ENCODE measurements around the gene SLC39A1.

Gene SLC39A1

DNA sequence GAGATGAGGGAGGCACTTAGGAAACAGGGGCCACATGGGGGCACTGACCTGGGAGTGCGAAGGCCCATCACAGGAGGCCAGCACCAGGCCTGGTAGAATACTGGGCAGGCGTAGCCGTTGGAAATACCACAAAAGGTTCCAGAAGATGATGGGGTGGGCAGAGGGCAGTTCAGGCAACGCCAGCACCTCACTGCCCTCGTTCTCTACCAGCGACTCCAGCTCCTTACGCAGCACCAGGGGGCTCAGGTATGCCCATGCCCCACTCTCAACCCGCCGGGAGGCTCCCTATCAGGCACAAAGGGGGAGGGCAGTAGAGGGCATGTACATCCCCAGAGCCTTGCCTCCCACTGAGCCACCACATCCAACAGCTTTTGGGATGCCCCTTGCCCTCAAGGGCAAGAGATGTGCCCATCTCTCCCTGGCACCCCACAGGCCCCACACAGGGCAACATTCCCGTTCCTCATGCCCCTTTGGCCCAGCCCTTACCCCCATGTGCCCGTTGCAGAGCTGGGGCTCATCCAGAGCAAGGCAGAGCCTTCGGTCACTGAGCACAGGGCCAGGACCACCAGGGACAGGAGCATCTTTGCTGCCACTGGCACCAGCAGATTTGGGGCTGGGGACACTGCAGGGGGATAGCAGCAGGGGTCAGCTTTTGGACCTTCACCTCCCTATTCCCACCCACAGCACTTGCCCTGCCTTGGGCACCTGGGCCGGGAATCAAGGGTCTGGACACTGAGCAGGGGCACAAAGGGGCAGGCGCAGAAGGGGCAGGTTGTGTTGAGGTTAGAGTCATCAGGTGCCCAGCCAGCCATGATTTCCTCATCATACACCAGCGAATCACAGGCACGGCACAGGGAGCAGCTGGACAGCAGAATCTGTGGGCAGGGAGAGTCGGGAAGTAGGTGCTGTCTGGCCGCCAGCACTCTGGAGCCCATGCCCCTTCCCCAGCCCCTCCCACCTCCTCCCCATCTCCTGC lies 30.9 kb downstream of the SLC39A1 start:
- Histone ChIP-seq H3K4me1 (ENCODE audit: low read depth, poor library complexity, severe bottlenecking) (no peaks in the 10 kb centered on the region), H3K4me2 (no peak overlapping the region), H3K4me3 (IDR thresholded peaks at IDR 0.05; ENCODE audit: insufficient read depth, low read depth, low read length) (no peak overlapping the region), H3K27ac (no peak overlapping the region), H3K9ac (no peak overlapping the region), H3K27me3 (ENCODE audit: insufficient read depth, low read depth) (no peaks in the 10 kb centered on the region), H3K36me3 (ENCODE audit: insufficient read depth) (no peaks in the 10 kb centered on the region), H2AFZ (ENCODE audit: low read depth) (no peak overlapping the region), H4K20me1 (ENCODE audit: insufficient read depth) (no peaks in the 10 kb centered on the region), H3K79me2 (ENCODE audit: insufficient read depth, low read depth) (no peaks in the 10 kb centered on the region)
- TF ChIP-seq, protein P1, sequence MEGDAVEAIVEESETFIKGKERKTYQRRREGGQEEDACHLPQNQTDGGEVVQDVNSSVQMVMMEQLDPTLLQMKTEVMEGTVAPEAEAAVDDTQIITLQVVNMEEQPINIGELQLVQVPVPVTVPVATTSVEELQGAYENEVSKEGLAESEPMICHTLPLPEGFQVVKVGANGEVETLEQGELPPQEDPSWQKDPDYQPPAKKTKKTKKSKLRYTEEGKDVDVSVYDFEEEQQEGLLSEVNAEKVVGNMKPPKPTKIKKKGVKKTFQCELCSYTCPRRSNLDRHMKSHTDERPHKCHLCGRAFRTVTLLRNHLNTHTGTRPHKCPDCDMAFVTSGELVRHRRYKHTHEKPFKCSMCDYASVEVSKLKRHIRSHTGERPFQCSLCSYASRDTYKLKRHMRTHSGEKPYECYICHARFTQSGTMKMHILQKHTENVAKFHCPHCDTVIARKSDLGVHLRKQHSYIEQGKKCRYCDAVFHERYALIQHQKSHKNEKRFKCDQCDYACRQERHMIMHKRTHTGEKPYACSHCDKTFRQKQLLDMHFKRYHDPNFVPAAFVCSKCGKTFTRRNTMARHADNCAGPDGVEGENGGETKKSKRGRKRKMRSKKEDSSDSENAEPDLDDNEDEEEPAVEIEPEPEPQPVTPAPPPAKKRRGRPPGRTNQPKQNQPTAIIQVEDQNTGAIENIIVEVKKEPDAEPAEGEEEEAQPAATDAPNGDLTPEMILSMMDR (conservative IDR thresholded peaks at IDR 0.05; ENCODE audit: low read depth, low read length): no peak

DNA sequence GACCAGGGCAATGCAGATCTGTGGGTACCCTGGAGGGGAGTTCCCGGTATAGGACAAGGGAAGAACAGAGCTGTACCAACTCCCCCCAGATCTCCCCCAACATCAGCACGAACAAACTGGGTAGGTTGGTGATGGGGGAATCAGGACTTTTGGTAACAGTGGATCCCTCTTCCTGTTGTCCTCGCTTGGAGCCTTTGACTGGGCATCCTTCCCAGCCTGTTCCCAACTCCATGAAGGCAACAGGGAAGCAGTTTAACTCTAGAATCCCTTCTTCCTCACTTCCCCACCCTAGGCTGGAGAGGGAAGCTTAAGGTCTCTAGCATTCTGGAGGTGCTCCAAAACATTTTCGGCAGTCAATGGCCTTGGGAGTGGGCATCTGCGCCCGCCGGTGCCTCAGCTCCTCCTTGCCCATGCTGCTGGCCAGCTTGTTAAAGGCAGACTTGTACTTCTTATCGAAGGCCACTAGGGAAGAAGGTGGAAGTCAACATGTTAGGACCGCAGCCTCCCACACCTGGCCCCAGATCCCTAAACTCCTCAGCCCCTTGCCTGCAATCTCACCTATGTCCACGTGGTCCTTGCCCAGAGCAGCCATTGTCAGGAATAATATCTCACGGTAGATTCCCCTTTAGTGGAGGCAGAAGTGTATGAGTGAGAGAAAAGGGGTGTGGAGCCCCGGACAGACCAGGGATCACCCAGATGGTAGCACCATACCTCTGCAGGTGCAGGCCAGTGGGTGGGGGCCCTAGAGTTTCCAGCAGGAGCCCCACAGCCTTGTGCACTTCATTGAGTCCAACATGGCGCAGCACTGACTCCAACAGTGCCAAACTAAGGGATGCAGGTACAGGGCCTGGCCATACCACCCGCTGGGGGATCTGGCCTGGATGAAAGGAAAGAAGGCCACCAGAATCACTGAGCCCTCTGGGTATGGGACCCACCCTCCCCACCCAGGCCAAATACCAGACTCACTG lies 33.1 kb downstream of the SLC39A1 start:
- Histone ChIP-seq H4K20me1 (ENCODE audit: insufficient read depth) (no peaks in the 10 kb centered on the region), H3K27ac (no peak overlapping the region), H3K4me3 (IDR thresholded peaks at IDR 0.05; ENCODE audit: insufficient read depth, low read depth, low read length) (no peak overlapping the region), H3K36me3 (ENCODE audit: insufficient read depth) (no peaks in the 10 kb centered on the region), H3K9ac (no peak overlapping the region), H3K27me3 (ENCODE audit: insufficient read depth, low read depth) (no peaks in the 10 kb centered on the region), H2AFZ (ENCODE audit: low read depth) (no peak overlapping the region), H3K79me2 (ENCODE audit: insufficient read depth, low read depth) (no peaks in the 10 kb centered on the region), H3K4me1 (ENCODE audit: low read depth, poor library complexity, severe bottlenecking) (no peaks in the 10 kb centered on the region), H3K4me2 (no peak overlapping the region)
- TF ChIP-seq, protein P1 (conservative IDR thresholded peaks at IDR 0.05; ENCODE audit: low read depth, low read length): peak; percentile 47

DNA sequence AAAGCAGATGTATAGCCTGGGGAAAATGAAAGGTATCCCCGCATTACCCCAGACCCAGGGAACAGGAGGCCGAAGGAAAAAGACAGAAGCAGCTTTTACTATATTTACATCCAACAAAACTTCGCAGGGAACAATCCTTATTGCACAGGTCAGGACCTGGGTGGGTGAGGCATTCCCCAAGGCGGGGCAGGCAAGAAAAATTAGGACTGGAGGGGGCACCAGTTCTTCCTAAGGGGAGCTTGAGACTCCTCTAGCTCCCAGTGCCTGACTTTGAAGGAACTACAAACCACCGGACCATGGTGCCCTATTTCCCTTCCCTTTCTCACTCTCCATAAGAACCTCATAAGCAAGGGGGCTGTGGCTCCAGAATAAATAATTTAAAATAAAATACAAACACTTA lies 33.9 kb downstream of the SLC39A1 start:
- Histone ChIP-seq H3K36me3 (ENCODE audit: insufficient read depth) (no peaks in the 10 kb centered on the region), H3K27me3 (ENCODE audit: insufficient read depth, low read depth) (no peaks in the 10 kb centered on the region), H3K27ac (no peak overlapping the region), H2AFZ (ENCODE audit: low read depth) (no peak overlapping the region), H4K20me1 (ENCODE audit: insufficient read depth) (no peaks in the 10 kb centered on the region), H3K79me2 (ENCODE audit: insufficient read depth, low read depth) (peaks cover 3% of the 10 kb centered on the region), H3K4me1 (ENCODE audit: low read depth, poor library complexity, severe bottlenecking) (peaks cover 2% of the 10 kb centered on the region), H3K4me2 (no peak overlapping the region), H3K9ac (no peak overlapping the region), H3K4me3 (IDR thresholded peaks at IDR 0.05; ENCODE audit: insufficient read depth, low read depth, low read length) (no peak overlapping the region)
- TF ChIP-seq, protein P1 (conservative IDR thresholded peaks at IDR 0.05; ENCODE audit: low read depth, low read length): no peak

DNA sequence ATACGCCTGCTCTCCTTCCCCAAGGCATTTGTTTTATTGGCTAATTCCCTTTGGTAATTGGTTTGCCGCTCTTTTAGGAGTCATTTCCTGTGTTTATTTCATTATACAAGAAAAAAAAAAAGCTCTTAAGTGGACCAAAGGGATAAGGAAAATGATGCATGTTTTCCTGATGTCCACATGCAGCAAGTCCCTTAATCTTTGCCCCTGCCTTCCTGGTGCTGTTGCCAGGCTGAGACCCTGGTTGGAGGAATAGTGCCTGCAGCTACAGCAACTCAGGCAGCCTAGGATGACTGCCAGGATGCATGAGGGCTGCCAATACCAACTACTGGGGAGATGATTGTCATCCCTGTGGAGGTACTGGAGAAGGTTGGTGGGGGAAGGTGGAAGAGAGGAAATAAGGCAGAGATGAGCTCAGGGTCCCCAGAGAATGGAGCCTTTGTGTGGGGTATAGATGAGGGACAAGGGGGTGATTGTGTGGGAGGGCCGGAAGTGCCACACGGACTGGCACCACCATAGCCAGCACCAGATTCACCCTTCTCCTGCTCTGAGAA lies 34.5 kb downstream of the SLC39A1 start:
- TF ChIP-seq, protein P1 (conservative IDR thresholded peaks at IDR 0.05; ENCODE audit: low read depth, low read length): no peak
- Histone ChIP-seq H3K79me2 (ENCODE audit: insufficient read depth, low read depth) (peaks cover 9% of the 10 kb centered on the region), H3K4me1 (ENCODE audit: low read depth, poor library complexity, severe bottlenecking) (peaks cover 8% of the 10 kb centered on the region), H3K4me2 (no peak overlapping the region), H3K27me3 (ENCODE audit: insufficient read depth, low read depth) (no peaks in the 10 kb centered on the region), H2AFZ (ENCODE audit: low read depth) (no peak overlapping the region), H3K9ac (no peak overlapping the region), H3K4me3 (IDR thresholded peaks at IDR 0.05; ENCODE audit: insufficient read depth, low read depth, low read length) (no peak overlapping the region), H4K20me1 (ENCODE audit: insufficient read depth) (no peaks in the 10 kb centered on the region), H3K27ac (no peak overlapping the region), H3K36me3 (ENCODE audit: insufficient read depth) (no peaks in the 10 kb centered on the region)
